Dermis microvascular lymphatic vessel endothelial cell (primary cell): ENCODE results near the gene ATP6V0D1. TPM values are rescaled to one million over a fixed set of nuclear protein-coding genes. Genes with fewer than 3 reads are reported as not detected.
A peak's percentile ranks its signal among the peaks of the same experiment; 100 is the strongest.
"Not testable (repeated sequence)": the region's sequence is repeated elsewhere in the genome, so short reads cannot be mapped to it uniquely, and the experiment has no call there.

ENCODE experiments used
- DNase-seq, 2 donors: peaks; one replicate each; pipeline versions ENCODE4 v3.0.0 to v3.0.0-alpha.2; 2010; ENCODE audit warnings: low read depth in 2 of 2
- total RNA-seq: library from RNA; depleted of rRNA; stranded (reverse); fragments of >200 nt; gene quantifications from 2 replicates; pipeline ENCODE4 v1.2.1, GENCODE V29; 2014

Gene ATP6V0D1
- total RNA-seq, 1 donor from 2014 or later: 86.7 TPM

DNA sequence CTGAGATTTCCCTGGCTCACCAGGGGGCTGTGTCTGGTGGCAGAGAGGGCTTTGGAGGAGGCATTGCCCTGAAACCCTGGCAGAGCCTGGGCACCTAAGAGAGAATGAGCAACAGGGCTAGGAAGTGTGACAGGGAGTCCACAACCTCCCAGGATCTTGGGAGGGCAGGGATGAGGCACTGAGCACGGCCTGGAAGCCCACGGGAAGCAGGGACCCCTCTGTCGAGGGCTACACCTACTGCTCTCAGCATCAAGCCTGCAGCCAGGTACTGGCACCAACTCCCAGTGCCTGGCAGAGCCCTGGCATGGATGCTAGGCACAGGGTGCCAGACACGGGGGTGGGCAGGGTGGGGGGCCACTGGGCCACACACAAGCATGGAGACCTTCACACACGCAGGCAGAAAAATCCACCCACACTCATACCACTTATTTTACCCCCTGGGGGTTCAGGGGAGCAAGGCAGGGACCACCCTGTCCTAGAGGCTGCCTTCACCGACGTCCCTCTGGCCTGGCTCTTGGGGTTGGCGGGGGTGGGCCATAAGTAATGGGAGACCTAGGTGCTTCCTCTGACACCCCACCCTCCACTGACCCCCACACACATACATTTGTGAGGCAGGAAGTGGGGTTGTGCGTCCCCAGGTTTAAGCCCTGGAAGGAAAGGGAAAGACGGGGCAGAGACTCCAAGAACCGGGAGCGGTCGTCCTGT is 51.0 kb downstream of the ATP6V0D1 start:
- no peak for DNase-seq

GRCh38 chr16:67429053-67429798 is 51.7 kb downstream of the ATP6V0D1 start:
- DNase-seq: no peak

DNA sequence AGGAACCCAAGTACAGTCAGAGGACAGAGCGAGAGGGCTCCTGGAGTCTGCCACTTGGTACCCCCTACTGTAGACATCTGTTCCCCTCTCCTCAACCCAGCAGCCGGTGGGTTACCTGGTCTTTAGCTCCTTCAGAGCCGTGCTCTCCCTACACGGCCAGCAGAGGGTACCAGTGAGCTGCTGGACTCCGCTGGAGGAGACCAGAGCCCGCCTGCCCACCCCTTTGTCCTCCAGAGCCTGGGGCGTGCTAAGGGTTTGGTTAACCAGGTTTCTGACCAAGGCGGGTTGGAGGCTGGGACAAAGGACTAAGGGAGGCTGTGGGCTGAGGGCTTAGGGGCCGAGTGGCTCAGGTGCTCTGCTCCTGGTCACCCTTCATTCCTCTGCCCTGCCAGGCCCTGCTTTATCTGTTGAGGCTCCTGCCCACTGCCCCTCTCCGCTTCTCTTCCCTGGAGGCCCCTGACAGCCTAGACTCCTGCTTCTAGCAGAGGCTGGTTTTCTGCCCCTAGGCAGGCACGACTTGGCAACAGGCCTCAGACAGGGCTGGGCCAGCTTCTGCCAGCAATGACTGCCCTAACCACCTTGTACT is 52.7 kb downstream of the ATP6V0D1 start:
- DNase-seq: peak in 1 of 2 donors; percentile 69

- no peak for DNase-seq
Measured at GRCh38 chr16:67426950-67427349, 54.0 kb downstream of the ATP6V0D1 start.

- no peak for DNase-seq
Measured at GRCh38 chr16:67426022-67426421, 54.9 kb downstream of the ATP6V0D1 start.

DNA sequence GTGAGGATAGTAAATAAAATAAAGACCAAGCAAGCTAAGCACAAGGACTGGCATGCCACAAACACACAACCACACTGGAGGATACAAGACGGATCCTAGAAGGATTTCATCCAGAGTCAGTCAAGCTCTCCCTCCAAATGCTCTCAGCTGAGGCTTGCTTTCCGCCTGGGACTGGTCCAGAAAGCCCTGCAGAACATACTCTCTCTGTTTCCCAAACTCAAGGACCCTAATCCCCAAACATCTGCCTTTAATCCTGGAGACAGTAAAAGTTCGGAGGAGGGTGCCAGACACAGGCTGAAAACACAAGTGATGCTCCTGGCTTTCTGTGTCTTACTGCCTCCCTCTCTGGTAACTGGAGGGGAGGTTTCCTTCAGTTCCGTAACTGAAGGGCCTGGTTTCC is 55.4 kb downstream of the ATP6V0D1 start:
- DNase-seq: no peak

DNA sequence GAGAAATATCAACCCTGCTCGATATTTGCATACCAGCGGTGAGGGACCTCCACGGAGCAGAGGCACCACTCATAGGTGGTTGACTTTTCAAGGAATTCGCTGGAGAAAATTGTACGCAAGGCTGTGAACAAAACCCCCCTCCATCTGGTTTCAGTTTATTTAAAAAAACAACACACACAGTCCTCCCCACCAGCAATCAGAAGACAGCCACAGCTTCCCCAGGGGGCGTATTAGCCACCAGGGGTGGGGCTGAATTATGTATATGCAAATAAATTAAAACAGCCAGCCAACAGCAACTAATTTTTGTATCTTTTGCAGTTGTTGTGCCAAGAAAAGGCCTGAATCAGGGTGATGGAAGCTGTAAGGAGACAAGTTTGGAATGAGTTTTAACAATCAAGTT is 55.9 kb downstream of the ATP6V0D1 start:
- DNase-seq: no peak

- DNase-seq: no peak
Measured at GRCh38 chr16:67424261-67424615, 56.7 kb downstream of the ATP6V0D1 start.

- DNase-seq: no peak
Measured at GRCh38 chr16:67423611-67424260, 57.2 kb downstream of the ATP6V0D1 start.

DNA sequence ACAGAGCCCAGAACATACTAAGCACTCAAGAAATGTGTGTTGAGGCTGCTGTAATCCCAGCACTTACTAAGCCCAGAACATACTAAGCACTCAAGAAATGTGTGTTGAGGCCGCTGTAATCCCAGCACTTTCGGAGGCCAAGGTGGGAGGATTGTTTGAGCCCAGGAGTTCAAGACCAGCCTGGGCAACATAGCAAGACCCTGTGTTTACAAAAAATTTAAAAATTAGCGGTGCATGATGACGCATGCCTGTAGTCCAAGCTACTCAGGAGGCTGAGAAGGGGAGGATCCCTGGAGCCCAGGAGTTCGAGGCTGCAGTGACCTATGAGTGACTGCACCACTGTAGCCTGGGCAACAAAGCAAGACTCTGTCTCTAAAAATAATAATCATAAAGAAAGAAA is 57.9 kb downstream of the ATP6V0D1 start:
- no peak for DNase-seq

DNA sequence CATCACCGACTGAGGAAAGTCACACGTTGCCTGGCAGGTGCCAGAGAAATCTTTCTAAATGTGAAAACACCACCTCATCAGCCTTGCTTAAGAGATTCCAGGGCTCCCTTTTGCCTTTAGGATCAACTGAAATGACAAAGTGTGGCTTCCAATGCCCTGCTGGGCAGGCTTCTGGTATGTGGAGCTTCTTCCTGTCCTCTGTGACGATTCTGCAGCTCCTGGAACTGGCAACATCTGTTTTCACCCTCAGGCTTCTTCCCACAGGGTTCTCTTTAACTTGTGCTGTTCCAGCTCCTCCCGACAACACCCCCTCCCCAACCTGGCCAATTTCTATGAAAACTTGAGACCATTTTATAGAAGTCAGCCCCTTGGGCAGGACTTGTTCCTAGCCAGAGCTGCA is 59.9 kb downstream of the ATP6V0D1 start:
- no peak for DNase-seq

DNA sequence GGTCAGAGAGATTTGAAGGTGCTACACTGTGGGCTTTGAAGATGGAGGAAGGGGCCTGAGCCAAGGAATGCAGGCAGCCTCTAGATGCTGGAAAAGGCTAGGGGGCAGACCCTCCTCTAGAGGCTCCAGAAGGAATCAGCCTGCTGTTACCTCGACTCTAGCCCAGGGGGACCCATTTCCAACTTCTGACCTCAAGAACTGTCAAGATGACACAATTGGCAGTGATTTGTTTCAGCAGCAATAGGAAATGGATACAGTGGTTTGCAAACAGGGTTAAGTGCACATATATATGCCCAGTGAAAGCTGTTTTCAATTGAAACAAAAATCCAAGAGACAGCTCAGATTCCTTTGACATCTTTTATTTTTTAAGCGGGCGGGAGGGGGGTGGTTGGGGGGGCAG is 61.0 kb downstream of the ATP6V0D1 start:
- no peak for DNase-seq

GRCh38 chr16:67419502-67419901 is 61.5 kb downstream of the ATP6V0D1 start:
- DNase-seq: no peak

GRCh38 chr16:67417333-67418061 is 63.5 kb downstream of the ATP6V0D1 start:
- no peak for DNase-seq

DNA sequence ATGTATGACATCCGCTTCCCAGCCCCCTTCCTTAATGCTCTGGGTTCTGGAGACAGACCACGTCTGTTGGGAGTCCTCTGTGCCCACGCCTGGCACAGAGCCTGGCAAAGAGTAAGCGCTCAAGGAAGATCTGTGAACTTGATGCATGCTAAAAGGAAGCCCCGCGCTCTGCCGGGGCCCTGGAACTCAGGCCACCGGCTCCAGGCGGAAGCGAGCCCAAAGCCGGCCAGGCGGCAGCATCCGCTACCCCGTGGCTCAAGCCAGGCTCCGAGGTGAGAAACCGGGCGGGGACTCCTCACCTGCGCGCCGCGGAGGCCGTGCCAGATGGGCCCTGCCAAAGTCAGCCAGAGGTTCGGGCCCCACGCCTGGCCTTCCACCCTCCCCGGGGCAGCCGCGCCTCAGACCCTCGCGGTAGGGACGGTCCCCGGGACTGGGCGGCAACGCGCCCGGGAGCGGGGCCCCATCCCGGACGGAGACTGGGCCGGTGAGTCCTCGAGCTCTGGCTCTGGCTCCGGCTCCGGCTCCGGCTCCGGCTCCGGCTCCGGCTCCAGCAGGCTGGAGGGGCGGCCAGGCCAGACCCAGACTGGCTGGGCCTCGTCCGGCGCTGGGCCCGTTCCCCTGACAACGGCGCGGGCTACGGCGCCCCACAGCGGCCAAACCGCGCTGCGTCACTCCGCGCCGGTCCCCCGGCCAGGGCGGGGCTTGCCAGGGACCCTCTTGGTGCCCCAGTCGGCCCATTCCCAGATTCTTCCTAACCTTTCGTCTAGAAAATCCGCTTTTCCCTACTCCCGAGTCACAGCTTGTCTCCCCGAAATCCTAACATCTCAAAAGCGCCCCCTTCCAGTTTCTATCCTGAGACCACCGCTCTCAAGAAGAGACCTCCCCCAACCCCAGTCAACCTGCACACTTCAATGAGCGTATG is 64.8 kb downstream of the ATP6V0D1 start, which contains the start of gene ZDHHC1:
ZDHHC1 (minus strand) TSS at position 606 of the 922 bp plus-strand sequence. CDS start 8,702 bp downstream, outside the sequence.
- peak in 1 of 2 donors; percentile 76 for DNase-seq

GRCh38 chr16:67415421-67415820 is 65.5 kb downstream of the ATP6V0D1 start:
- not testable (repeated sequence) for DNase-seq

DNA sequence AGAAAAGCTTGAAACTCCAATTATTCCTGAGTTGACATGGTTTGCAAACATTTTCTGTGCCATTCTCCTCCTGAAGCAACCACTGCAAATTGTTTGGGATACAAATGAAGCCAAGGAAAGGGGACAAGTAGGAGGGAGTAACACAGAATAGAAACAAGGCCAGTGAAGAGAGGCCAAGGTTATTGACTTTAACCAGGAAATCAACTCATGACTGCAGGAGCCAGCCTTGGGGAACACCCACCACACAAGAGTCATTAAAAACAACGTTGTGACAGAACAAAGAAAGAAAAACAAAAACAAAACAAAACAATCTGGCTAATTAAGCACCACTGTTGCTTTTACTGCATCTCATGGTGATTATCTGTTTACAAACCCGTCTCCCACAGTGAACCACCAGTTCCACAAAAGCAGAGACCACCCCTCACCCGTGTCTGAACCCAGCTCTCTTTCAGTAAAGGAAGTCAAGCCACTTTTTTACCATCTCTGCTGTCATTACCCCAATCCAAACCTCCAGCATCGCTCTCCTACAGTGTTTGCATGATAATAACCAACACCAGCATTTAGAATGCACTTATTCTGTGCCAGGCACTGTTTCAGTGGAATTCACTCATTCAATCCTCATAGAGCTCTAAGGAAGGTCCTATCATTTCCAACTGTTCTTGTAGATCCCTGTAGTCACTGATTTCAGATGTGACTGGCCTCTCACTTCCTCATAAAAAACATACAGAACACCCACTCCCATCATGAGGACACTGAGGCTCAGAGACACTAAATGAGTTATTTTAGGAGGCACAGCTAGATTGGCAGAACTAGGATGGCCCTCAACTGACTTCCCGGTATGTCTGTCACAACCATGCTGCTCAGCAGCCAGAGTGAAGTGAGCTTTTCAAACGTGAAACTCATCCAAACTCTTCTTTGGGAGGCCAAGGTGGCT is 66.7 kb downstream of the ATP6V0D1 start:
- no peak for DNase-seq

GRCh38 chr16:67412294-67412693 is 68.7 kb downstream of the ATP6V0D1 start:
- DNase-seq: no peak

GRCh38 chr16:67411339-67411738 is 69.6 kb downstream of the ATP6V0D1 start:
- no peak for DNase-seq
